Activated B cell treated with CpG ODN at 0.5 μM for 24 hours (primary cell): ENCODE data around the gene LATS1. TPM values are rescaled to one million over a fixed set of nuclear protein-coding genes. Genes with fewer than 3 reads are reported as not detected.

Experiments used
- ATAC-seq: fragments of 200-7000 bp; cut with Tn5 transposase; one replicate; pipeline ENCODE4 v1.10.0; 2021; ENCODE audit warnings: low read depth, mild to moderate bottlenecking, moderate library complexity
- CTCF ChIA-PET: fragments of 350-600 bp; sonication (Branson Sonifier 250); formaldehyde crosslinking; loops from one replicate; lab custom pipeline; 2021; ENCODE audit warnings: antibody characterized with exemption; lab: Charles Lee
- POLR2A ChIA-PET: fragments of 350-600 bp; sonication (Branson Sonifier 250); formaldehyde crosslinking; loops from one replicate; lab custom pipeline; 2021; ENCODE audit warnings: antibody characterized with exemption; lab: Charles Lee
- DNase-seq: peaks from one replicate; pipeline ENCODE4 v3.0.0; 2022
- H3K27ac Mint-ChIP-seq: one replicate; pipeline ENCODE4 v1.8.0; 2020; ENCODE audit warnings: mixed read lengths
- H3K27me3 Mint-ChIP-seq: one replicate; pipeline ENCODE4 v1.8.0; 2021; ENCODE audit warnings: mixed read lengths
- H3K36me3 Mint-ChIP-seq: one replicate; pipeline ENCODE4 v1.8.0; 2021; ENCODE audit warnings: low read depth, mixed read lengths
- H3K4me1 Mint-ChIP-seq: one replicate; pipeline ENCODE4 v1.8.0; 2021; ENCODE audit warnings: mixed read lengths
- H3K4me3 Mint-ChIP-seq: one replicate; pipeline ENCODE4 v1.8.0; 2020; ENCODE audit warnings: mild to moderate bottlenecking, mixed read lengths
- H3K9me3 Mint-ChIP-seq: one replicate; pipeline ENCODE4 v1.8.0; 2020; ENCODE audit warnings: mixed read lengths
- intact Hi-C: fragments of 100-400 bp; cut with micrococcal nuclease; formaldehyde crosslinking; loops from one replicate; pipeline ENCODE4 v1.15.1; 2024
- total RNA-seq: library from RNA; stranded (reverse); gene quantifications from 2 replicates; pipeline ENCODE4 v1.2.3, GENCODE V29; 2022
- TF ChIP-seq, protein P1 (sequence below): fragments of 200-600 bp; IDR thresholded peaks from one replicate; pipeline ENCODE4 v1.8.0; 2022; ENCODE audit warnings: antibody characterized with exemption, mild to moderate bottlenecking

LATS1 gene
- total RNA-seq, 1 donor from 2014 or later = 42.0 TPM

DNA sequence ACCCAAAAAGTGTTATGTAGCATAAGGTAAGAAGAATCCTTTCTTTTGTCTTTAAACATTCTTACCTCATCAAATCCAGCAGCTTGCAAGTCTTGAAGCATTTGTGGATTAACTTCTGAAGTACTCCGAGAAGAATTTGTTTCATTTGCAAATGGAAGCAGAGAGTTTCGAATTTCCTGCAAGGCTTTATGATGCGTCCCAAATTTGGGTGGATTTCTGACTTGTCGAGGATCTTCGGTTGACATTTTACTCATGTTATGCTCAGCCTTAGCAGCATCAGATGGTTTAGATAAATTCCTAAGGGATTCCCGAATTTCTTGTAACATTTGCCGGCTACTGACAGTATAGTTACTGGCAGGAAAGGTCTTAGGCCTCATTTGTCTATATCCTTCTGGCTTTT is 16.2 kb downstream of the LATS1 start:
- no peak overlapping the region for H3K27ac Mint-ChIP-seq
- H3K4me3 Mint-ChIP-seq = no peak overlapping the region
- DNase-seq (no peak), ATAC-seq (no peak)
- peaks cover 29% of the 10 kb centered on the region for H3K36me3 Mint-ChIP-seq
- peaks cover 12% of the 10 kb centered on the region for H3K4me1 Mint-ChIP-seq
- TF ChIP-seq, protein P1, sequence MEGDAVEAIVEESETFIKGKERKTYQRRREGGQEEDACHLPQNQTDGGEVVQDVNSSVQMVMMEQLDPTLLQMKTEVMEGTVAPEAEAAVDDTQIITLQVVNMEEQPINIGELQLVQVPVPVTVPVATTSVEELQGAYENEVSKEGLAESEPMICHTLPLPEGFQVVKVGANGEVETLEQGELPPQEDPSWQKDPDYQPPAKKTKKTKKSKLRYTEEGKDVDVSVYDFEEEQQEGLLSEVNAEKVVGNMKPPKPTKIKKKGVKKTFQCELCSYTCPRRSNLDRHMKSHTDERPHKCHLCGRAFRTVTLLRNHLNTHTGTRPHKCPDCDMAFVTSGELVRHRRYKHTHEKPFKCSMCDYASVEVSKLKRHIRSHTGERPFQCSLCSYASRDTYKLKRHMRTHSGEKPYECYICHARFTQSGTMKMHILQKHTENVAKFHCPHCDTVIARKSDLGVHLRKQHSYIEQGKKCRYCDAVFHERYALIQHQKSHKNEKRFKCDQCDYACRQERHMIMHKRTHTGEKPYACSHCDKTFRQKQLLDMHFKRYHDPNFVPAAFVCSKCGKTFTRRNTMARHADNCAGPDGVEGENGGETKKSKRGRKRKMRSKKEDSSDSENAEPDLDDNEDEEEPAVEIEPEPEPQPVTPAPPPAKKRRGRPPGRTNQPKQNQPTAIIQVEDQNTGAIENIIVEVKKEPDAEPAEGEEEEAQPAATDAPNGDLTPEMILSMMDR = no peak
- CTCF ChIA-PET = no interaction called here
- intact Hi-C loops = no loop called here
- H3K9me3 Mint-ChIP-seq = no peaks in the 10 kb centered on the region
- POLR2A ChIA-PET = interaction anchor here (0.7 kb wide), 1 partner anchor 954 kb away, joined by 9 read pairs; no protein-coding TSS in a partner anchor
- H3K27me3 Mint-ChIP-seq = no peaks in the 10 kb centered on the region

DNA sequence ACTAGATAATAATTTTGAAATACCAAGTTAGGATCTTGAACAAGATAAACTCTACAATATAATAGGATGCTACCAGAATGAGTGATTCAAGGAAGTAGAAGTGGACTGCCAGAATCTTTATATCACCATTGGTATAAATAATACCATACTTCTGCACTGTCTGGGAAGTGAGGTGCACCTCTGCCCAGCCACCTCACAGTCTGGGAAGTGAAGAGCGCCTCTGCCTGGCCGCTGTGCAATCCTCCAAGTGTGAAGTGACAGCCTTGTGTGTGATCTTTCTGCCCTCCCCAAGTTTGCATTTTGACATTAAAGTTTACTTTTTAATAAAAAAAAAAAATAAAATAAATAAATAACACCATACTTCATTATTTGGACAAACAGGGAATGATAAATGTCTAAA is 18.8 kb downstream of the LATS1 start:
- H3K27me3 Mint-ChIP-seq = no peaks in the 10 kb centered on the region
- ATAC-seq = no peak
- H3K9me3 Mint-ChIP-seq = no peaks in the 10 kb centered on the region
- no peak overlapping the region for H3K27ac Mint-ChIP-seq
- TF ChIP-seq, protein P1 = no peak
- no peak for DNase-seq
- H3K4me1 Mint-ChIP-seq = peaks cover 6% of the 10 kb centered on the region
- POLR2A ChIA-PET = interaction anchor here (0.5 to 1.3 kb wide), 2 partner anchors 19 to 214 kb away, joined by 3 to 4 read pairs; partner anchors contain the start of genes LATS1 and ZC3H12D
- intact Hi-C loops = no loop called here
- H3K36me3 Mint-ChIP-seq = peaks cover 32% of the 10 kb centered on the region
- CTCF ChIA-PET = no interaction called here
- no peak overlapping the region for H3K4me3 Mint-ChIP-seq

DNA sequence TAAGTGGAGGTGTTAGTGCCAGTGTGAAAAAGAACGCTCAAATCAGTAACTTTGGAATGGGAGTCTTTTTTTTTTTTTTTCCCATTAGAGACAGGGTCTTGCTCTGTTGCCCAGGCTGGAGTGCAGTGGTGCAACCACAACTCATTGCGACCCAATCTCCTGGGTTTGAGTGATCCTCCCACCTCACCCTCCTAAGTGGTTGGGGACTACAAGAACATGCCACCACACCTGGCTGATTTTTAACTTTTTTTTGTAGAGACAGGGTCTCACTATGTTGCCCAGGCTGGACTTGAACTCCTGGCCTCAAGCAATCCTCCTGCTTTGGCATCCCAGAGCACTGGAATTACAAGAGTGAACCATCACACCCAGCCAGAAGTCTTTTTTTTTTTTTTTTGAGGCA is 19.7 kb downstream of the LATS1 start:
- TF ChIP-seq, protein P1 = no peak
- Mint-ChIP-seq H3K36me3 (peaks cover 32% of the 10 kb centered on the region), H3K9me3 (no peaks in the 10 kb centered on the region), H3K27ac (no peak overlapping the region), H3K4me1 (peaks cover 6% of the 10 kb centered on the region), H3K27me3 (no peaks in the 10 kb centered on the region), H3K4me3 (no peak overlapping the region)
- ATAC-seq (no peak), DNase-seq (no peak)
- POLR2A ChIA-PET = no interaction called here
- CTCF ChIA-PET = no interaction called here
- intact Hi-C loops = no loop called here

DNA sequence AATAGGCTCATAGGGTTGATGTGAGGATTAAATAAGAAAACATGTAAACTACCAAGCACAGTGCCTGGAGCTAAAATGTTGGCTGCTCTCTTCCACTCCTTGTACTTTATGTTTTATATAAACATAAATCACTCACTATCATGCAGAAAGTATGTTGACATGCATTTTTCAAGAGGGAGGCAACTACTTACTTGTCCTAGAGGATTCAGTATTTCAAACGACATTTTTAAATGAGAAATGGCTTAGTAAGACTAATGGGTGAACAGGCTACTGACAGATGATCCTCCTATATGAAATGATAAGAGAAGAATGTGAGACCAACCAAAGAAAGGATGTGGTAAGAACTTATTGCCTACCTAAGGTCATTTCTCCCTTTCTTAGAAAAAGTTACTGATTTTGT is 21.0 kb downstream of the LATS1 start:
- intact Hi-C loops = no loop called here
- Mint-ChIP-seq H3K36me3 (peaks cover 40% of the 10 kb centered on the region), H3K27me3 (no peaks in the 10 kb centered on the region), H3K4me3 (no peak overlapping the region), H3K9me3 (no peaks in the 10 kb centered on the region), H3K4me1 (peaks cover 5% of the 10 kb centered on the region), H3K27ac (no peak overlapping the region)
- POLR2A ChIA-PET = no interaction called here
- CTCF ChIA-PET = no interaction called here
- TF ChIP-seq, protein P1 = no peak
- DNase-seq (no peak), ATAC-seq (no peak)

DNA sequence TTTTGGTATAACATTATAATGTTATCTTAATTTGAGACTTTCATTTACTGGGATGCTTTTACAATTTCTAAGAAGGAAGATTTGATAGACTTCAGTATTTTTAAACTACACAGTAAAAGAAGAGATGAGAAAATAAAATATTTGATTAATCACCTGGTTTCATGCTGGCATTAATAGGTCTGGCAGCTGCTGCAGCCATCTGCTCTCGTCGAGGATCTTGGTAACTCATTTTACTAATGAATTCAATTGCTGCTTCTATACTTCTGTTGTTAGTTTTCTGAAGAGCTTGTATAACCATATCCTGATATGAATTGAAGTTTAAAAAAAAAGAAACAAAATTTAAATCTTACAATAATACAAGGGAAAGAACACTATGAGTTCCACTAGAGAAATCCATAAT is 23.0 kb downstream of the LATS1 start:
- DNase-seq (no peak), ATAC-seq (no peak)
- ChIA-PET CTCF (no interaction called here), POLR2A (no interaction called here)
- no peaks in the 10 kb centered on the region for H3K9me3 Mint-ChIP-seq
- no peaks in the 10 kb centered on the region for H3K4me1 Mint-ChIP-seq
- peaks cover 38% of the 10 kb centered on the region for H3K36me3 Mint-ChIP-seq
- H3K27ac Mint-ChIP-seq = no peak overlapping the region
- no peaks in the 10 kb centered on the region for H3K27me3 Mint-ChIP-seq
- TF ChIP-seq, protein P1 = no peak
- intact Hi-C loops = no loop called here
- no peak overlapping the region for H3K4me3 Mint-ChIP-seq
